Measurements from ENCODE around the gene APLNR. TPM values are rescaled to one million over a fixed set of nuclear protein-coding genes. Genes with fewer than 3 reads are reported as not detected.

APLNR gene
- total and polyA plus RNA-seq, 2 donors (not counting 3 experiments of a cell fraction or from before 2014, with no cell fraction given) = 0.04 to 0.38 TPM

DNA sequence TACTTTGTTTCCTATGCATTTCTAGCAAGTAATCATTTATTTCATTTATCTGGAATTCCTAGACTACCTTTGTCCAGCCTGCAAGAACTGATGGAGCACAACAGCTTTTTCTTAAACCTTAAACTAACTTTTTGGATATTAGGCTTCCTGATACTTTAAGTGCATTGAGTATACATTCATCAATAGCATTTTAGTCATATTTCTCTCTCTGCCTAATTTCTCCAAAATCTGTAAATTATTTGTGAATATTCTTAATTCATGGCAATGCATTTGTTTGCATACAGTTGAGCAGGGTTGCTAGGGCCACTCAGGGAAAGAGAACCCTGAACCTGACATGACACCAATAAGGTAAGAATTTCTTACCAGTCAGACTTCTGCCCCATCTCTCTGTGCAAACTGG, 29.1 kb upstream of the APLNR start:
- FAIRE-seq (no peak), DNase-seq (ENCODE audit: low read depth, low spot score) (no peak)
- Histone ChIP-seq H2AFZ (ENCODE audit: low read depth, low read length) (no peak overlapping the region), H3K27ac (ENCODE audit: insufficient read depth, low read depth, low read length) (no peak overlapping the region), H3K79me2 (ENCODE audit: control insufficient read depth, insufficient read depth, low read length) (no peaks in the 10 kb centered on the region), H3K4me3 (replicated peaks in 1 of 3; ENCODE audit: insufficient read depth in 1 of 3, low read depth in 1 of 3, low read length in 3 of 3) (no peak overlapping the region), H3K9me3 (replicated peaks; ENCODE audit: control insufficient read depth, insufficient read depth, low read length) (no peaks in the 10 kb centered on the region), H3K27me3 (ENCODE audit: control insufficient read depth in 2 of 2, insufficient read depth in 2 of 2, low read length in 2 of 2) (no peaks in the 10 kb centered on the region), H3K4me1 (ENCODE audit: control insufficient read depth, extremely low read depth, insufficient read depth, low read length) (no peaks in the 10 kb centered on the region), H3K9me1 (replicated peaks; ENCODE audit: control insufficient read depth, extremely low read depth, insufficient read depth, low read length) (no peaks in the 10 kb centered on the region), H4K20me1 (replicated peaks; ENCODE audit: control insufficient read depth, extremely low read depth, insufficient read depth, low read length) (no peaks in the 10 kb centered on the region), H3K36me3 (ENCODE audit: control insufficient read depth in 2 of 2, extremely low read depth in 1 of 2, insufficient read depth in 2 of 2, low read length in 2 of 2) (no peaks in the 10 kb centered on the region), H3K9ac (replicated peaks; ENCODE audit: extremely low read depth, insufficient read depth, low read length) (no peak overlapping the region), H3K4me2 (ENCODE audit: insufficient read depth, low read length) (no peak overlapping the region)
- POLR2A ChIA-PET = no interaction called here
- dilution Hi-C loops (cut with MboI; ENCODE audit: extremely low pct_ligation_motif_present, low sequenced_read_pairs) (no loop called here), intact Hi-C loops (cut with micrococcal nuclease) (no loop called here)
- no peak for TF ChIP-seq EZH2 (IDR thresholded peaks at IDR 0.05; ENCODE audit: borderline replicate concordance, low read depth, low read length, severe bottlenecking)
- no peak for TF ChIP-seq MYC (IDR thresholded peaks at IDR 0.05; ENCODE audit: low read depth, low read length)
- TF ChIP-seq, protein P1, sequence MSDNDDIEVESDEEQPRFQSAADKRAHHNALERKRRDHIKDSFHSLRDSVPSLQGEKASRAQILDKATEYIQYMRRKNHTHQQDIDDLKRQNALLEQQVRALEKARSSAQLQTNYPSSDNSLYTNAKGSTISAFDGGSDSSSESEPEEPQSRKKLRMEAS (IDR thresholded peaks at IDR 0.05; ENCODE audit: insufficient read depth, insufficient read length) = no peak
- TF ChIP-seq POLR2A (IDR thresholded peaks at IDR 0.05; ENCODE audit: low read depth, low read length) = no peak
- TF ChIP-seq CTCF (IDR thresholded peaks at IDR 0.05; ENCODE audit: extremely low read depth in 1 of 2, insufficient read depth in 1 of 2, low read depth in 1 of 2, low read length in 2 of 2) = no peak
- no peak for TF ChIP-seq POLR2AphosphoS5 (IDR thresholded peaks at IDR 0.05; ENCODE audit: insufficient read depth, low read depth, low read length)
- no peak for TF ChIP-seq GATA2 (IDR thresholded peaks at IDR 0.05; ENCODE audit: insufficient read depth, insufficient read length, low read depth, low read length)
- no peak for TF ChIP-seq FOS (IDR thresholded peaks at IDR 0.05; ENCODE audit: borderline replicate concordance, insufficient read depth, low read length)
- no peak for TF ChIP-seq JUN (IDR thresholded peaks at IDR 0.05; ENCODE audit: borderline replicate concordance, insufficient read depth, insufficient read length, low read depth)
- CTCF ChIA-PET = no interaction called here
- no TSS peak for BruUV-seq (replicated peaks)
